Subcutaneous adipose tissue (tissue), 4 donors: ENCODE data around the gene CDK18. TPM values are rescaled to one million over a fixed set of nuclear protein-coding genes. Genes with fewer than 3 reads are reported as not detected.

Source experiments
- total RNA-seq, 4 donors: library from RNA; depleted of rRNA; stranded (reverse); fragments of >200 nt; gene quantifications; one replicate each; pipeline ENCODE4 v1.1.0, GENCODE V29; 2016
- TF ChIP-seq, protein P1 (sequence below): fragments of 450-650 bp; IDR thresholded peaks from one replicate; pipeline ENCODE4 v1.5.1; 2016; ENCODE audit warnings: low read depth, mild to moderate bottlenecking, control low read depth, antibody characterized with exemption, moderate library complexity

CDK18 gene
- total RNA-seq, 4 donors from 2014 or later = 1.6 to 7.8 (median 2.4) TPM

GRCh38 chr1:205508227-205508714, 3.8 kb downstream of the CDK18 start:
- TF ChIP-seq, protein P1, sequence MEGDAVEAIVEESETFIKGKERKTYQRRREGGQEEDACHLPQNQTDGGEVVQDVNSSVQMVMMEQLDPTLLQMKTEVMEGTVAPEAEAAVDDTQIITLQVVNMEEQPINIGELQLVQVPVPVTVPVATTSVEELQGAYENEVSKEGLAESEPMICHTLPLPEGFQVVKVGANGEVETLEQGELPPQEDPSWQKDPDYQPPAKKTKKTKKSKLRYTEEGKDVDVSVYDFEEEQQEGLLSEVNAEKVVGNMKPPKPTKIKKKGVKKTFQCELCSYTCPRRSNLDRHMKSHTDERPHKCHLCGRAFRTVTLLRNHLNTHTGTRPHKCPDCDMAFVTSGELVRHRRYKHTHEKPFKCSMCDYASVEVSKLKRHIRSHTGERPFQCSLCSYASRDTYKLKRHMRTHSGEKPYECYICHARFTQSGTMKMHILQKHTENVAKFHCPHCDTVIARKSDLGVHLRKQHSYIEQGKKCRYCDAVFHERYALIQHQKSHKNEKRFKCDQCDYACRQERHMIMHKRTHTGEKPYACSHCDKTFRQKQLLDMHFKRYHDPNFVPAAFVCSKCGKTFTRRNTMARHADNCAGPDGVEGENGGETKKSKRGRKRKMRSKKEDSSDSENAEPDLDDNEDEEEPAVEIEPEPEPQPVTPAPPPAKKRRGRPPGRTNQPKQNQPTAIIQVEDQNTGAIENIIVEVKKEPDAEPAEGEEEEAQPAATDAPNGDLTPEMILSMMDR = no peak

GRCh38 chr1:205510308-205510950, 6.0 kb downstream of the CDK18 start:
- TF ChIP-seq, protein P1 = no peak

DNA sequence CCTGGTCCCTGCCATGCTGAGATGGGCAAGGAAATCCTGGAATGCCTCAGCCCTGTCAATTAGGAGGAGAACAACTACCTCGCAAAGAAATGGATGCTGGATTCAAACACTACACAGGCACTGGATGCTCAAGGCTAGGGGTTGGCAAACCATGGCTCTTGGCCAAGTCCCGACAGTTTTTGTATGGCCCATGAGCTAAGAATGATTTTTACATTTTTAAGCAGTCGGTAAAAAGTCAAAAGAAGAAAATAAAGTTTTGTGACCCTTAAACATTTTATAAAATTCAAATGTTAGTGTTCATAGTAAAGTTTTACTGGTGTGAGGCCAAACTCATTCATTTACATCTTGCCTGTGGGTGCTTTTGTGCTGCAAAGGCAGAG, 6.5 kb downstream of the CDK18 start:
- TF ChIP-seq, protein P1 = no peak

DNA sequence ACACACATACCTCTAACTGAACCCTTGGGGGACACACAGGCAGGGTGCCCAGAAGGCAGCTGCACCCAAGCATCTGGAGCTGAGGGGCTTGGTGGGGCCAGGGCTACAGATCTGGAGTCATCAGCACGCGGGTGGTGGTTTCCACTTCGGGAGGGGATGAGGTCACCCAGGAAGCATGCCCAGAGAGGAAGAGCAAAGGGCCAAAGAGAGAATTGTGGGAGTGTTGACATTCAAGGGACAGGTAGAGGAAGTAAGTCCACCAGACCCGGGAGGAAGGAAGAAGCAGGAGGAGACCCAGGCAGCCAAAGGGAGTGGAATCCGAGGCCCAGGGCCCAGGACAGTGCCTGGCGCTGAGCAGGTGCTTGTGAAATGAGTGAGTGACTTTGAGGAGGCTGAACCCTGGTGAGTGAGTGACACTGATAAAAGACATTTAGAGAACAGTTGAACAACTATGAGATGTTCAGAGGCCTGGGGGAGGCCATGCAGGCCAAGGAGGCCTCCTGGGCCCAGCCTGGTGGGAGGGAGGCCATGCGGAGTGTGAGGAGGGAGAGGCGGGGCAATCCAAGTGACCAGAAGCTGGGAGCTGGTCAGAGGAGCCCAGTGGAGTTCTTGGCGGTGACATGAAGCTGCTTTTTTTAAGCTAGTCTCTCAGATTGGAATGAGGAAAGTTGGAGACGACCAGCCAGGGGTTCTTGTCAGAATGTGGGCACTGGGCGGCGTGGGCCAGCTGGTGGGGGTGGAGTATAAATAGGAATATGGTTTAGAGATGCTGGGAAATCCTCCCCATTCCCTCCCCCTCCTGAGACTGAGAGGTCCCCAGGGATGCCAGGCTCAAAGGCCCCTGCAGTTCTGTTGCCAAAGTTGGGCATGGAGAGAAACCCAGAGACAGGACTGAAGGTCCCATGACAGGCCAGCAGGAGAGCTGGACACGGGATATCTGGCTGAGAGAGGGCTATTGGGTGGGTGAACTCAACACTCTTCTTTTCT, 7.9 kb downstream of the CDK18 start:
- TF ChIP-seq, protein P1 = no peak

DNA sequence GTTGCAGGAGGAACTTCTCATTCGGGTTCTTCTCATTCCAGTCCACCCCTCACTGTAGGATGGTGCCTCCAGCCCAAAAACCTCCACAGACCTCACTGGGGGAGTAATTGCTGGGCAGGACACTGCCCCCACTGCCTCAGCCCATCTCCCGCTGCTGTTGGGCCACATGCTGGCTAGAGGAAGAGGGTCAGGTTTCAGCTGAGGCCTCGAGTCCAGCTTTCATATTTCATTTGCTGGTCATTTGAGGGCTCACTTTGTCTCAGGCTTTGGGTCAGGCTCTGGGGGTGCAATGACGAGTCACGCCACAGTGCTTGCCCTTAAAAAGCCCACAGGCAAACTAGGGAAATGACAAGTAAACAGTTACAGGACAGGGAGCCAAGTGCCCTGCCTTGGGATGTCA, 9.3 kb downstream of the CDK18 start:
- TF ChIP-seq, protein P1 = no peak

DNA sequence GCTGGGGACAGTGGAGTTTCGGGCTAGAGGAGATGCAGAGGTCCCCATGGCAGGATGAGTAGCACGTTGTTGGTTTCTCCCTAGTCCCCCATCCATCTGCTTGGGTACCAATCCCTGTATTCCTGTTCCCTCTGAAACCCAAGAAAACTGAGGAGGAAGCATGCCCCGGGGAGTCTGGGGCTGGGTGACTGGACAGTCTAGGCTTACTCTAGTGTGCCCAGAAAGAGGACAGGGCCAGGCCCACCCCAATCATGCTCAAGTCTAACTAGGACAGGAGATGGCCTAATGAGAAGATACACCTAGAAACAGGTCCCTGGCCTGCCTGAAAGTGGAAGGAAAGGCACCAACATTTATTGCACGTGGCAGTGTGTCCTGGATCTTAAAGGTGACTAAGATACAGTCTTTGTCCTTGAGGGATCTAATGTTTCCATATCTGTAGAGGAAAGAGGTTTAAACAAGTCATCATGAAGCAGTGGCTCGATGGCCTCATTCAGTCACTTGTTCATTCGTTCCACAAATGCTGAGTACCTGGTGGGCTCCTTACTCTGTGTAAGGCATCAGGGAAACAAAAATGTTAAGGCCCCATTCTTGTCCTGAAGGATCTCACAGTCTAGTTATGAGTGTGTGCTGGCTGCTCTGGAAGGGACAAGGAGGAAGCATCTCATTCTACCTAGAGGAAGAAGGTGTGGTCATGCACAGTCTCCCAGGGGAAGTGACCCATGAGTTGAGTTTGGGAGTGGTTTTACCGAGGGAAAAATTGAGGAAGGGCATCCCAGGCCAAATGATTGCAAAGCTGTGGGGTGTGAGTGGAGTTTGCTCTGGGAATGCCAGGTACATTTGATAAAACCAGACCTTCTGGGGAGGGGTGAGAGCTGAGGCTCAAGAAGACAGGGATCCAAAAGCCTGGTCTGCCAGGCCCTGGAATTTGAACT, 10.0 kb downstream of the CDK18 start:
- TF ChIP-seq, protein P1 = no peak
